Lower lobe of right lung (tissue), 2 donors: Measurements from ENCODE around the gene IFNK. TPM values are rescaled to one million over a fixed set of nuclear protein-coding genes. Genes with fewer than 3 reads are reported as not detected.

ENCODE experiments used
- ATAC-seq, 2 donors: fragments of 200-7000 bp; cut with Tn5 transposase; one replicate each; pipeline ENCODE4 v1.9.1; 2020 to 2022; ENCODE audit warnings: mild to moderate bottlenecking in 2 of 2, moderate library complexity in 2 of 2
- DNase-seq: peaks from one replicate; pipeline ENCODE4 v3.0.0-alpha.2; 2020
- H3K27ac ChIP-seq: fragments of 200-600 bp; one replicate; pipeline ENCODE4 v1.8.0; 2022
- H3K27me3 ChIP-seq: fragments of 200-600 bp; one replicate; pipeline ENCODE4 v1.8.0; 2022; ENCODE audit warnings: low read depth
- H3K36me3 ChIP-seq: fragments of 200-600 bp; one replicate; pipeline ENCODE4 v1.8.0; 2022; ENCODE audit warnings: mild to moderate bottlenecking
- H3K4me1 ChIP-seq: fragments of 200-600 bp; one replicate; pipeline ENCODE4 v1.8.0; 2022
- H3K4me3 ChIP-seq: fragments of 200-600 bp; one replicate; pipeline ENCODE4 v1.8.0; 2022; ENCODE audit warnings: mild to moderate bottlenecking
- H3K9me3 ChIP-seq: fragments of 200-600 bp; one replicate; pipeline ENCODE4 v1.8.0; 2022
- intact Hi-C: fragments of 100-400 bp; cut with DNase I; formaldehyde crosslinking; loops from one replicate; pipeline ENCODE4 v1.11.0; 2022
- total RNA-seq: library from RNA; stranded (reverse); fragmentation: NEBNext Ultra II Directional; extraction: Animal tissue kit (Norgen Biotek cat#: 25700); gene quantifications from one replicate; pipeline ENCODE4 v1.2.1, GENCODE V29; 2021
- TF ChIP-seq, protein P1 (sequence below): fragments of 200-600 bp; IDR thresholded peaks from one replicate; pipeline ENCODE4 v1.8.0; 2022; ENCODE audit warnings: antibody characterized with exemption, mild to moderate bottlenecking
- donor health status: DM: no; HTN: yes; CAD: no; lungs with severe emphysema.

The IFNK gene
- total RNA-seq, 1 donor from 2014 or later = not detected

DNA sequence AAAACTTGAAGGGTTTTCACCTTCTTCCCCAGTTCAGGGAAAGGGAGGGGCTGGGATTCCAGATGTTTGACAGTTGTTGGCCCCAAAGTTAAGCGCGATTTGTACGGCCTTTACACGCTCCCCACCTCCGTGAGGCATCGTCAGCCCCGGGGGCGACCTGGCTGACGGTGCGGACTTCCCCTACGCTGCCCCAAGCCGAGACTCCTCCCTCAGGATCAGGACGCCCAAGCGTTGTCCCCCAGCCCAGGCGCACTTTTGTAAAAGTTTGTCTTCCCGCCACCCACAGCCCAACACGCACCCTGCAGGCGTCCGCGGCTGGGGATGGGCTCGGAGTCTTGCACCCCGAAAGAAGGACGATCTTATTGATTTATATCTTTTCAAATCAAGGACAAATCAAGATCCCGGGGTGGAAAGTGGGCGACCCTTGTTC lies 4.8 kb downstream of the IFNK start:
- Histone ChIP-seq H3K27ac (peak overlapping the region; percentile 87), H3K4me3 (peak overlapping the region; percentile 87), H3K9me3 (no peaks in the 10 kb centered on the region), H3K27me3 (no peaks in the 10 kb centered on the region), H3K36me3 (no peaks in the 10 kb centered on the region), H3K4me1 (peaks cover 29% of the 10 kb centered on the region)
- TF ChIP-seq, protein P1, sequence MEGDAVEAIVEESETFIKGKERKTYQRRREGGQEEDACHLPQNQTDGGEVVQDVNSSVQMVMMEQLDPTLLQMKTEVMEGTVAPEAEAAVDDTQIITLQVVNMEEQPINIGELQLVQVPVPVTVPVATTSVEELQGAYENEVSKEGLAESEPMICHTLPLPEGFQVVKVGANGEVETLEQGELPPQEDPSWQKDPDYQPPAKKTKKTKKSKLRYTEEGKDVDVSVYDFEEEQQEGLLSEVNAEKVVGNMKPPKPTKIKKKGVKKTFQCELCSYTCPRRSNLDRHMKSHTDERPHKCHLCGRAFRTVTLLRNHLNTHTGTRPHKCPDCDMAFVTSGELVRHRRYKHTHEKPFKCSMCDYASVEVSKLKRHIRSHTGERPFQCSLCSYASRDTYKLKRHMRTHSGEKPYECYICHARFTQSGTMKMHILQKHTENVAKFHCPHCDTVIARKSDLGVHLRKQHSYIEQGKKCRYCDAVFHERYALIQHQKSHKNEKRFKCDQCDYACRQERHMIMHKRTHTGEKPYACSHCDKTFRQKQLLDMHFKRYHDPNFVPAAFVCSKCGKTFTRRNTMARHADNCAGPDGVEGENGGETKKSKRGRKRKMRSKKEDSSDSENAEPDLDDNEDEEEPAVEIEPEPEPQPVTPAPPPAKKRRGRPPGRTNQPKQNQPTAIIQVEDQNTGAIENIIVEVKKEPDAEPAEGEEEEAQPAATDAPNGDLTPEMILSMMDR = no peak
- DNase-seq (peak; percentile 74), ATAC-seq (peak; percentile 81 to 83)
- intact Hi-C loops = no loop called here

DNA sequence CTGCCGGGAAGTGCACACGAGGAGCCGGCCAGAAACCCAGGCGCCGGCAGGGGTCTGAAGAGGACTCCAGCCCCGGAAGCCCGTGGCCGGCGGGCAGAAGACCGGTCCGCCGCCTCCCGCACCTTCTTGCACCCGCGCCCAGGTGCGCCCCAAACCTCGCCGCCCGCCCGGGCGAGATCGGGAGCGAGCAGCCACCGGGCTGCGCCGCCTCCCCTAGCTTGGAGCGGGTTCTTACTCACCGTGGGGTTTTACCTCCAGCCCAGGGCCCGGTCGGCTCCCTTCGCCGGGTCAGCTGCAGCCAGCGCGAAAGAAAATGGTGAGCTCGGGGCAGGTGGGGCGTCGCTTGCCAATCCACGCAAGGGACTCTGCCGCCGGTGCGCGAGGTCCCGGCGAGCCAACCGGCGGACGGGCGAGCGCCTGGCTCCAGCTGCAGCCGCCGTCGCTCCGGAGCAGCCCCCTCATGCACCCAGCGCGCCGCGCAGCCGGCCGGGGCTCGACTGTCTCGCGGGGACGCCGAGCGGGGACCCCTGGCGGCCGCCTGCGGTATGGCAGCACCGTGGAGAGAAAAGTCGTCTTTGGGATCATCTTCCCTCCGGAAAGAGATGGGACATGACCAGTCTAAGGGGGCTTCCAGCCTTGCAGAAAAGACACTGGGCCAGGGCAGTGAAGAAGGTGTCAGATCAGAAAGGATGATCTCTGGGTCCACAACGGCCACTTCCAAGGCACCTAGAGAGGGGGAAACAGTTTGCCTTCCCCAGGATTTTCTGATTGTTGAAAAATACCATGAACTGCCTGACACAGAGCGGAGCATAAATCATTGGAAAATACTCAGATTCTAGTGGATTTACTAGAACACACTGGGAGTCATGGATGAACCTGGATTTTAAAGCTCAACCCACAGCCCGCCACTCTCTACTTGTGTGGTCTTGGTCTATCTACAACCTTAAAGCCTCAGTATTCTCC lies 5.5 kb downstream of the IFNK start, which contains the start of gene MOB3B:
Gene MOB3B (minus strand): TSS at position 499 of the 963 bp plus-strand sequence. CDS start 74,264 bp downstream, outside the sequence.
- Histone ChIP-seq H3K36me3 (no peaks in the 10 kb centered on the region), H3K4me1 (peaks cover 36% of the 10 kb centered on the region), H3K27me3 (no peaks in the 10 kb centered on the region), H3K27ac (peak within 1 kb of the TSS; percentile 87), H3K9me3 (no peaks in the 10 kb centered on the region), H3K4me3 (peak within 1 kb of the TSS; percentile 87)
- peak; percentile 87 for DNase-seq
- intact Hi-C loops = no loop called here
- ATAC-seq = peak; percentile 91 to 94
- TF ChIP-seq, protein P1 = peak; percentile 93

DNA sequence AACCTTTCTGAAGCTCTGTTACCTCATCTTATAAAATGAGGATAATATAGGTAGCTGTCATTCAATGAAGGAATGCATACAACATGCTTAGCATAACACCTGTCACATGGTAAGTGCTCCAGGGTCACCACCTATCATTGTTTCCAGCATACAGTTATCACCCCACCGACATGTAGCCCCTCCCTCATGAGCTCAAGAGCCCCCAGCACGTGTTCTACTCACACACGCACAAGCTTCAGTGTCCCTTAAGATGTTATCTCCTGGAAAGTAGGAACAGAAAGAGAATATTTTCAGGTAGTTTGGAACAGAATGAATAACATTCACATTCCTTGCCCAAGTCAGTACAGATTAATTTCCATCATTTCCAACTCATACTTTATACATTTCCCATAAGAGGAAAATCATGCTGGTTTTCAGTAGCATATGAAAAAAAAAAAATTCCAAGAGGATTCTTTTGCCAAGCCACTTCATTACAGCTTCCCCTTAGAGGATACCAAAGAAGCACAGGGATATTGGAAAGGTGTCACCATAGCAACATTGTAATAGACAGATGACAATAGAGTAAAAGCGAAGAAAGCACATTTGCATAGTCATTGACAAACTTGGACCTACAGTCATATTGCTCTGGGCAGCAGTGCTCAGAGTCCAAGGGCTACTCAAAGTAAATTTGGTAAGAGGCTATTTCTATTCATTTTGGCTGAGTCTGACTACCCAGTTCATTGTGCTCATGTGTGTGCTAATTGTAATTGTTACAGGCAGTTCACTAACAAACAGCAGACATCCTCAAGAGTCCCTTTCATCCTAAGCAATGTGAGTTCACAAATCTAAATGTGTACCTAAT lies 7.0 kb downstream of the IFNK start:
- ATAC-seq (no peak), DNase-seq (no peak)
- H3K27me3 ChIP-seq = no peaks in the 10 kb centered on the region
- no peak overlapping the region for H3K4me3 ChIP-seq
- peaks cover 45% of the 10 kb centered on the region for H3K4me1 ChIP-seq
- H3K27ac ChIP-seq = no peak overlapping the region
- no peaks in the 10 kb centered on the region for H3K36me3 ChIP-seq
- TF ChIP-seq, protein P1 = no peak
- intact Hi-C loops = no loop called here
- no peaks in the 10 kb centered on the region for H3K9me3 ChIP-seq

DNA sequence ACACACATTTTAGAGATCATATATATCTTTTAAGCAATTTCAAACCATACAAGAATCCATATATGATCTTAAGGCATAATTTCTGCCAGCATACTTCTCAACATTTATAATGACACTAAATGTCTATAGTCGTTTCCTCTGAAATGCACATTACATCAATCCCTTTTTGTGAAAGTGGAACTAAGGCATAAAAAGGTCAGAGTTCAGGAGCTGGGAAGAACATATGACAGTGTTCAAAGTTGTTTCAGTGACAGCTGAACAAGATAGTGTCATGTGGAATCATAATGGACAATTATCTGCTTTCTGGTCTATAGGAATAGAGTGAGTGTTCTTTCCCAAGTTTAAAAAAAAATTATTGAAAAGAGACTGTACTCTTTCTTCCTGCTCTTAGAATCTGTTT lies 8.0 kb downstream of the IFNK start:
- ATAC-seq = no peak
- TF ChIP-seq, protein P1 = no peak
- no peak for DNase-seq
- H3K36me3 ChIP-seq = no peaks in the 10 kb centered on the region
- H3K27ac ChIP-seq = no peak overlapping the region
- intact Hi-C loops = no loop called here
- H3K4me3 ChIP-seq = no peak overlapping the region
- H3K27me3 ChIP-seq = no peaks in the 10 kb centered on the region
- no peaks in the 10 kb centered on the region for H3K9me3 ChIP-seq
- peaks cover 54% of the 10 kb centered on the region for H3K4me1 ChIP-seq

DNA sequence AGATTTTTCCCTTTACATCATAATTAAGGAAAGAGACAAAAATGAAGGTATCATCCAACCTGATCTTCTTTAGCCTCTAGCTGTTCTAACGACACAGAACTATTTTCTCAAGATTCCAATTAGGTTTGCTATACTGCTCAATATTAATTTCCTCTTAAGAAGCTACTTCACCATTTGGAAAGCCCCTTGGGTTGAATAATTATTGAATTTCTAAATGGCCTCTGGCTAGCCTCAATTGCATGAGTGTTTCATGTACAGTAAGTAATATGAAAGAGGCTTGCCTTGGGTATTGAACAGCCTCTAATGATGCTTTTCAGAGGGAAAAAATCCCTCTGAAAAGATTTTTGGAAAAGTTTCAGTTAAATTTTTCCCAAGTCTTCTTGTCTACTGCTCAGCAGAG lies 9.2 kb downstream of the IFNK start:
- no peaks in the 10 kb centered on the region for H3K36me3 ChIP-seq
- TF ChIP-seq, protein P1 = no peak
- no peak for ATAC-seq
- no peak for DNase-seq
- H3K9me3 ChIP-seq = no peaks in the 10 kb centered on the region
- H3K27ac ChIP-seq = no peak overlapping the region
- no peak overlapping the region for H3K4me3 ChIP-seq
- peaks cover 55% of the 10 kb centered on the region for H3K4me1 ChIP-seq
- no peaks in the 10 kb centered on the region for H3K27me3 ChIP-seq
- intact Hi-C loops = no loop called here
